SHP77 (cell line): ENCODE data around the gene NCAM1.

Source experiments
- DNase-seq, 2 experiments: peaks; one replicate each; lab custom pipeline; 2025; lab: John Stamatoyannopoulos, UW

Gene NCAM1

DNA sequence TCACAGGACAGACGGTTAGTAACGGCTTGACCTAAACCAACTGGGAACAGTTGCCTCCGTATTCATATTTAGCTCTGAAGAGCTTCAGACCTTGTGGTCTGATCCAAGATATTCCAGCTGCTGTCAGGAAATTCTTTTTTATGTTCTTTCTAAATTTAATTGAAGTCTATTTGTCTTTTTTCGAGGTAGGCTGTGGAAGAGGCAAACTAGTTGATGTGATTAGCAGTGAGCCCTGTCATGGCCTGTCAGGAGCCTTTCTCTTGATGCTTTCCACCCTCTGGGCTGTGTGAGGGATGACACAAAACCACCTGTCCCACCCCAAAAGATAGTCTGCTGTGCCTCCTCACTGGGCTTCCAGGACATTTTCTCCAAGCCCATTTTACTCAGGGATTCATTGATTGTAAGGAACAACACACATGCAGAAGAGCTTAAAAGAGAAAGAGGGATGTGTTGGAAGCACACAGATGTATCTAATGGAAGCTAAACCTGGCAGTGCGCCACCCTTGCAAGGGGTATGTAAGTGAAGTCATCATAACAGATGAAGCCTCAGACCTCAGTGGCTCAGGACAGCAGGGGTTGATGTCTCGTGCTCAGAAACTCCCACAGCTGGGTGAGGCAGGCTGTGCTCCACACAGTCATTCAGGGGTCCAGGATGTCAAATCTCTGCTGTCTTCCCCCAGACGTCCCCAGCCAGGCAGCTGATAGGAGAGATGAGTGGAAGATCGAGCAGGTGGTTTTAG, 170.0 kb downstream of the NCAM1 start:
- DNase-seq, result no peak

DNA sequence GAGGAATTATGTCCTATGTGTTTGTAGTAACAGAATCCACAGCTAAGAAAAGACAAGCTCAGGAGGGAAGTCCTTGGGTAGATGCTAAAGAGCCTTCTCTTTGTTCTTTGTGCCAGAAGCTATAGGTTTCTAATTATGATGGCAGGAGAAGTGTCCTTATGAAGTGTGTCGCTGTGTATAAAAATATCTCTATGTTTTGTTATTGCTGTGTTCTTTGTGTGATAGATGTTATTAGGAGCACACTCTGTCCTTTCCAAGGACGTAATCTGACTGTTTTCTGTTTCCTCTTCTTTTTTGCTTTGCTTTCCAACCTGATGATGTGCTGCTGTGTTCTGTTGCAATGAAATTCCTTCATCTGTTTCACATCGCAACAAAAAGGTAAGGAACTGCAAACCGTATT, 171.9 kb downstream of the NCAM1 start:
- DNase-seq, result no peak

DNA sequence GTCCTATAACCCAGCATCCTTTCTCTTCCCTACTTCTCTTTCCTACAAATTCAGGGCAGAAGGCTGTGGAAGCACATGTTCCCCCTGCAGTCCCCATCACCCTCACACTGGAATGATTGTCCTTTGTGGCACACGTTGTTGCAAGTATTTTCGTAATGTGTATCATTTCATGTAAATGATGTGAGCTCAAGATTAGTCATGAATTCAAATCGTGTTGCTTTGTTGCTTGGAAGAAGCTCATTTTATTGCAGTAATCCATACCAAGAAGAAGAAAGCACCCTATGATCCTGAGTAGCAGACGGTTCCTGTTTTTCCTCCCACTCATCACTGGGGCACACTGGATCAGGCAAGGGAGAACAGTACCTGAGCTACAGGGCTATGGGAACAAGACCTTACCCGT, 173.4 kb downstream of the NCAM1 start:
- no peak for DNase-seq

DNA sequence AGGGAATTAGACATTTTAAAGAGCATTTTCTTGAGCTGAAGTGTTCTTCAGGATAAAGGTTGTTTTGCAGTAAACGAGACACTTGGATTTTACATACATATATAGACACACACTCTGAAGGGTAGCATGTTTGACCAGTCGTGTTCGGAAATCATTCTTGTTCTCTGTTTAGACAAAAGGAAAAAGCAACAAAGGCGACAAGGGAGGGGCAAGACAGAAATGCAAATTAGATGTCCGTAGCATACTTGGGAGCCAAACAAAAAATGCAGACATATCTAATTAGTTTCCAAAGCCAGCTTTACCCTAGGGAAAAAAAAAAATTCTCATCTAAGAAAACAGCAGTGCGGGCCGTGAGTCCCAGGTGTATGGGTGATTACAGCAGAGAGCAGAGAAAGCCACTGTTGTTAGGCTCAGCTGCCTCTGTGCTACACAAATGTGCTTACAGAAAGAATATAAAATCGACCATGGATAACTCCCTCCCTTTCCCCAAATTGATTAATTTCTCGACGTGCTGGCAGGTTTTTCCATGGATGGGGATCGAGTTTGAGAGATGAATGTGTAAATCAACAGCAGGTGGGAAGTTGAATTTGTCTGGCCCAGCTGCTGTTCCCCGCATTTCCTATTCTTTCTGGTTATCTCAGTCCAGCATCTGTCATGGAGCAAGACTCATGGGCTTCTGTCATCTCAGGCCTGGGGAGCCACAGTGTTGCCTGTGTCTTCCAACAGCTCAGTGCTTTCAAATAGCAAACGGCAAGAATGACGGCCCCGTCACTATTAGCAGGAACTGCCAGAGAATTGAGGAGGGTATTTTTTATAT, 176.7 kb downstream of the NCAM1 start:
- DNase-seq, result peak; percentile 67 to 75

DNA sequence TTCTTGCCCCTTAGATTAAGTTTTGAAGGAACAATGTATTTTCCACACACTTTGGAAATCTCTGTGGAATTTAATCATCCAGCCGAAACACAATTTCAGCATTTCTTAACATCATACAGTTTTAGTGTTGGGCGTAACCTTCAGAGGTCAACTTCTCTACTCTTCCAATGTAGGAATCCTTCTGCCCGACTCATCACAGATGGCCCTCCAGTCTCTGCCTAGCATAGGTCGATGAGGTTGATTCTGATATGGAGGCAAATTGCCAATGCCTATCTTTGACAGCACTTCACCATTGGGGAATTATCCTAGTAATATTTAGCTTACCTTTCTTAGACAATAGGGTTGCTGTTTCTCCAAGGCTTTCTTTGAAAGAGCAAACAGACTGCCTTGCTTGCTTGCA, 177.5 kb downstream of the NCAM1 start:
- no peak for DNase-seq

DNA sequence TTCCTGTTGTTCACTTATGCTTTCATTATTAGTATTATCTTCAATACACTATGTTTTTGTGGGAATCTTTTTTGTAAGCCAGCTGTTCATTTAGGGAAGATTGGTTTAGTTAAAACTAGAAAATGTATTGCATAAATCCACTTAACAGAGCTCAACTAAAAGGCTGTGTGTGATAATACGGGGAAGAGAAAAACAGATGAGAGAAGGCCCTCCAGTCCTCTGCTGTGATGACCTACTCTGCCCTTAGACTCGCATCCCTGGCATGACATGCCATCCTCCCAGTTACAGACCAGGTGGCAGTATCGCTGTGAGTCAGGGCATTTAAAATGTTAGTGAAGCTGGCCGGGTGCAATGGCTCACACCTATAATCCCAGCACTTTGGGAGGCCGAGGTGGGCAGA, 179.8 kb downstream of the NCAM1 start:
- no peak for DNase-seq

DNA sequence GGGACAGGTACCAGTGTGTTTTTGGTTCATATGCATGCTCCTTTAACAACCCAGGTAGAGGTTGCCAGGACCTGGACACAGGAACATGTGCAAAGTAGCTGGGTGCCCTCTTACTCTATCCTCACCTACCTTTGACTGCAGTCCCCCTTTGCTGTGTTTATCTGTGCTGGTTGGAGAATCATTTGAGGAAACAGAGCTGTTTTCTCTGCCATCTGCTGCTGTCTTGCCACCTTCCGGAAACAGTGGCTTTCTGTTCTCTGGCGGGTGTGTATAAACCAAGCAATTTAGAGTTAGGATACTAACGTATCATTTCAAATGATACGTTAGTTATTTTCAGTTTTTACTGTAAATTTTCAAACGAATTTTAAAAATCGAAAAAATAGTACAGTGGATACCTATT, 181.3 kb downstream of the NCAM1 start:
- no peak for DNase-seq

DNA sequence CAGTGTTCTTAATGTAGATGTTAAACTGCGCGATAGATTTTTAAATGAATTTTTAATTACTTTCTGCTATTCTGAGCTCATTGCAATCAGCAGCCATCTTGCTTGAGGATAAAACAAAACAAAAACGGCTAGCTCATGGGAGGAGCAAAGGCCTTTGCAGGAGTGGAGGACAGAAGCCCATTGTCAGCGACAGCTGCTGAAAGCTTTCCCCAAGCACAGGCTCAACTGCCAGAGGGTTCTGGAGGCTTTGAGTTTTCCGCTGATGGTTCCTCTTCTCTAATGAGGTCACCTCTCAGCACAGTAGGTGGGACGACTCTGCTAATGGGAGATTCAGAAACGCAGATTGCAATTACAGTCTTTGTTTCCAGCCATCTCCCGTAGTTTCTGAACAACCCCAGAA, 186.0 kb downstream of the NCAM1 start:
- no peak for DNase-seq

DNA sequence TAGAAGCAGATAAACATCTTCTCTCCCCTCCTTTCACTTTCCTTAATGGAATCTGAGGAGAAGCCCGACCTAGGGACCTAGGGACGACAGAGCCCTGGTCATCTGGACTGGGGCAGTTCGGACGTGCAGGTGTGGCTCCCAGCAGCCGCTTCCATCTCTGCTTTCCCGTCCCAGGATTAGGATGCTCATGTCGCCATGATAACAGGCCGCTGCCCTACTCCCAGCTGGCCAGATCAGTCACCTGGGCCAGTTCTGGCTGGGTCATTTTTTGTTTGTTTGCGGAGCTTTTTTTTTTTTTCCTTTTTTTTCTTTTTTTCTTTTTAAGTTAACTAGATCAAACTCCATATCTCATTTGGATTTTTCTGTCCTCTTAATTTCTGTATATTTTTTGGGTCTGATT, 186.9 kb downstream of the NCAM1 start:
- no peak for DNase-seq

DNA sequence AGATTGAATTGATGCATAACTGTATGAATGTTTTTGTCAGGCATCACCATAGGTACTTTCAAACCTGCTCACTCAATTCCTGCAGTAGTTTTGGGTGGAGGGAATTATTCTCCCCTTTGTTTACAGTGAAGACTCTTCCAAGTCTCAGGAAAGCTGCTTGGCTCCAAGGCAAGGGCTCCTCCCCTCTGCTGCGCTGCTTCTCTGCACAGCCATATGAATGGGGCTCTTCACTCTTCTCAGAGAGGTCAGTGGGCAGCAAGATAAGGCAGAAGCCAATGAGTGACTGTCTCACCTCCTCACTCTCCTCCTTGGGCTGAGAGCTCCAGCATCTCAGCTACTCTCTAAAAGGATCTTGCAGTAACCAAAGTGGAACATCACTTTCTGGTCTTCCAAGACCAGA, 187.4 kb downstream of the NCAM1 start:
- no peak for DNase-seq

DNA sequence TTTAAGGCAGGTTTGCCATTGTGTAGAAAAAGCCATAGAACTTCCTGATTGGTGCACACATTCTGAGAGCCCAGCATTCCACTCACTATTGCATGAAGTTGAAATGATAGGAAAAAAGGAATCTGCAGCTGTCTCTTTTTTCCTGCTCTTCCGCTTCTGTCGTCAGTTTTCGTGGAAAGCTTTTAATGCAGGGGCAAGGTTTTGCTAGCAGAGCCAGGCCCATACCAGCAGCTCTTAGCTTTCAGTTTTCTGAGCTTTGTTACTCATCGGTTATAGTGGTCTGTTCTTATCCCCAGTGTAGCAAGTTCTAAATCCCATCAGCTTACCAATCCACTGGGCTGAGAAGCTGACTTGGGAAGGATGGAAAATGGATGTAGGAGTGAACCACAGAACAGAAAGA, 190.3 kb downstream of the NCAM1 start:
- no peak for DNase-seq

DNA sequence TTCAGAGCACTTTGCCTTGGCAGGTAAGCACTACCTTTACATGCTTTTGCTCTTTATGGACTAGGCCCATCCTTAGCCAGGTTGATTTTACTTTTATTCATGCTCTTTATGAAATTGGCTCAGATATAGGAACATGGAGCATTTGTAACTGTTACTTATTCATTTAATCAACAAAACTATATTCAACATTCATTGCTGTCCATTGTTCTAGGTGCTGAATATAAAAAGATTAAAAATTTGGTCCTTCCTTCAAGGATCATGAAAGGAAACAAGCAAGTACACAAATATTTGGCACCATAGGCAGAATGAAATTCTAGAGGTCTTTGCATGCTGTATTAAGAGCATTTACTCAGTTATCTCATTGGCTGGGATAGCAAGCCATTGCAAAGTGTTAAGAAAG, 191.3 kb downstream of the NCAM1 start:
- no peak for DNase-seq

DNA sequence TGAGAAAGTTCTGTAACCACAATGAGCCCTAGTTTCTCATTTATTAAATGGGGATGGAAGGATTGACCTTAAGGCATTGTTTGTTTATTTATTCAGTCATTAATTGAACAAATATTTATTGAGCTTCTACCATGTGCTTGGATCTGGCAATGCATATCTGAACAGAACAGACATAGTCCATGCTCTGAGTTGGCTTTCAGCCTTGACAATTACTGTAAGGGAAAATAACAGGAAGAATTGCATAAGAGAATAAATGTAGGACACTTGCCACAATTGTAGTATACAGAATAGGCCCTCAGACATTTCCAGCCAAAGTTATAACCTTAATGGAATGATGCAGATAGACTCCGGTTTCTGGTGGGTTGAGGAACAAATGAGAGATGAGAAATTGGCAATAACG, 192.6 kb downstream of the NCAM1 start:
- DNase-seq, result no peak

DNA sequence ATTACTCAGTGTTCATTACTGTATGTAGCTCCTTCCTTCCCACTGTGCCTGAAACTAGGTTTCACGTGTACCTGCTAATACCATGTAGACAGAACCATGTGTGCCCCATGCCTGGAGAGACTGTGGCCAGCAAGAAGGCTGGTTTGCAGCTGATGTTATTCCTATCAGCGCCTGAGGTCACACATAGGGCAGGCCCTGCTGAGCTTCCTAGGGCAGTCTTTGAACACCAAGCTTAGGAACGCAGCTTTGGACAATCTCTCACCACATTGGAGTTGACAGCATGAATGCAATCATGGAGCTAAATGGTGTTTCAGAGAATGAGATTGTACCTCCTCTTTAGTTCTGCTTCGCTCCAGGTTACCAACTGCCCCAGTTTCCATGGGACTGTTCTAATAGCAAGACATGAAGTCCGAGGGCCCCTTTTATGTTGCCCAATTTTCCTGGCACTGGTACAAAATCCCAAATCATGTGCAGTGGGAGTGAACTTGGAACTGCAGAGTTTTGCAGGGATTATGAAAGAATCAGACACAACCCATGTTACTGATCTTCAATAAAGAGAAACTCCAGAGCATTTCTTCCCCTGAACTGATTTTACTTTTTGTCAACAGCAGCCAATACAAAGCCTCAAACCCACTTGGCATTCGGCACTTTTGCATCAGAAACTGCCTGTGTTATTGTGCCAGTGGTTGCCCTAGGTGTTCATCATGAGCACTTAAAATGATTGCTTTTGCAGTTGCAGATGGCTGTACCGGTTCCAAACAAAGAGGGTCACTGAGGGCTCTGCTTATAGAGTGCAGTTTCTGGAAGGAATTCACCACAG, 199.0 kb downstream of the NCAM1 start:
- peak in 1 of 2 experiments; percentile 23 for DNase-seq

DNA sequence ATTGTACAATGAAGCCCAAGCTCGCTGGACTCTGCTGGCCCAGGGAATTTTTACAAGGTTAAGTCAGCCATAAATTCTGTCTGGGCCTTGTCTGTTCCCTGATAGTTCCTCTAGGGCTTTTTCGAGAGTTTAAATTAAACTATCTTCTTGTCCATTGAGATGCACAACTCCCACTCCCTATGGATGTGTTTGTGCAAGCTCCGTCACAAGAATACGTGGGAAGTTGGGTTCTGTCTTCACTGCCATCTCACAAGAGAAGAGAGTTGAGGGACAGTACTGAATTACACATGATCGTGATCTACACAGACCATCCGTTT, 199.5 kb downstream of the NCAM1 start:
- DNase-seq, result no peak

DNA sequence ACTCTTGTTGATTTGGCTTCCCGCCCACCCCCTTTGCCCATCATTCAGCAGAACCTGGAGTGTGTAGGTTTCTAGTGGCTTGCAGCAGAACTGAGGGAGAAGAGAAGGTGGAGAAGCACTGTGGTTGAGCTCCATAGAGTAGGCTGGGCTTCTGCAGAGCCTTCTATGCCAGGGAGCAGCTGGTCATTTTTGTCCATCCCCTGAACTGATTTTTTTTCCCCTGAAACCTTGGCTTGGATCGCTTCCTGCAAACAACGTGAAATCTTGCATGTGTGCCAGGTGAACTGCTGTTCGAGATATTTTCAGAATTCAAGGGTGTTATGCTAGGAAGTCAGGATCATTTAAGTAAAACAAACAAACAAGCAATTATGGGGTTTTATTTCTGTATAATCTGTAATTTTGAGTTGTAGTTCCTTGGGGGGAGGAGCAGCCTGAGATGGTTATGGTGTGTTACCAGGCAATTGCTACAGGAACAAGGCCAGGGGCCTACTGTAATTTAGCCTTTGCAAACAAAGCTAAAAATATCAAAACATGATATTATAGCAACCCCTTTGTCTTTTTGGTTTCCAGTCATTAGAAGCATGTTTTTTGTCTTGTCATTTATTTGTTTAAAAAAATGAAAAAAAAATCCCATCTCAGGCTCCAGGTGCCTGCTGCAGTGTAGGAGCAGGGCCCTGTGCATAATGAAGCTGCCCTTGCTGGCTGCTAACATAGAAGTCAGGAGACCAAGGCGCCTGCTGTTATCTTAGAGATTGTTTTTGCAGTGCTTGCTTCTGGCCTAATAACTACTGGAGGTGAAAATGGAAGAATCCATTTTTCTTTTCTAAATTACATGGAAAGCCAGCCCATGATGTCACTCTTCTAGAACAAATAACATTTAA, 200.7 kb downstream of the NCAM1 start:
- DNase-seq, result peak; percentile 55 to 61

DNA sequence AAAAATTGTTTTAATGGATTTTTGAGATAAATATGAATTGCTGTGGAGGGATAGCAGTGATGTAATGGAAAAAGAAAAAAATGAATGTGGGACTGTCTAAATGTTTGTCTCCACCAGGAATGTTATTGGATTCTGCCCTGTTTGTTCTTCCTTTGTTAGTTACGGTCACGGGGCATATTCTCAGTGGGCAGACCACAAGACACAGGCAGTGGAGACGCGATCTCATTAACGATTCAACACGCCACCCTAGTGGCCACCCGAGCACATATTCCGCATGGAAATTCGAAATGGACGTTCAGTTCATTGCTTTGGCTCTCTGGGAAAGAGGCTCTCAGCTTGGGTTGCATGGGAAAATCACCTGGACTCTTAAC, 201.4 kb downstream of the NCAM1 start:
- peak; percentile 62 to 69 for DNase-seq

DNA sequence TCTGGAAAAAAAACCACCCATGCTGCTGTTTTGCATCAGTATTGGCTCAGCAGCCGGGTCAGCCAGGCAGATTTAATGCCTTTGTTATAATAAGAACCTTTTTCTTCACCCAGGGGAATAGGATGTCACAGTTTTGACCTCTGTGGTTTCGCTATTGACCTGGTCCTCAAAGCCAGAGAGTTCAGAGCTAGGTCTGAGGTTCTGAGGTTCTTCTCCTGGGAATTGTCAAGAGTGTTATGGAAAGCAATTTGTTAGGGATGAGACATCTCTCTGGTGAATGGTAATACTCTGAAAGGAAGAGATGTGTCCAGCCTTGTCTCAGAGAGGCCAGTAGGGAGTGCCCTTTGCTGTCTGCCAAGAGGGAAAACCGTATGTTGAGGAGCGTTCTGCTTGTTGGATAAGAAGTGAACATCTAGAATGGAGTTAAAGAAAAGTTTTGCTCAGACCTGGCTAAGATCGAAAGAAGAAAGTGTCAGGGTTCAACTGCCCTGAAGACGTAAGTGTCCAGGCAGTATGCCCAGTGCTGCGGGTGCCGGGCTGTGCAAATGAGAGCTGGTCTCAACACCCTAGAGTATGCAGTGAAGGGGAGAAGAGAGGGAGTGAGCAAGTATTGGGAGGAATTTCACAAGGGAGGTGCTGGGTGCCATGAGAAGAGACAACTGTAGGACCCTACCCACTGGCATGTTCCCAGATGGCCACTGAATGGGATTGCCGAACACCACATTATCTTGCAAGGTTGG, 202.2 kb downstream of the NCAM1 start:
- DNase-seq, result no peak

DNA sequence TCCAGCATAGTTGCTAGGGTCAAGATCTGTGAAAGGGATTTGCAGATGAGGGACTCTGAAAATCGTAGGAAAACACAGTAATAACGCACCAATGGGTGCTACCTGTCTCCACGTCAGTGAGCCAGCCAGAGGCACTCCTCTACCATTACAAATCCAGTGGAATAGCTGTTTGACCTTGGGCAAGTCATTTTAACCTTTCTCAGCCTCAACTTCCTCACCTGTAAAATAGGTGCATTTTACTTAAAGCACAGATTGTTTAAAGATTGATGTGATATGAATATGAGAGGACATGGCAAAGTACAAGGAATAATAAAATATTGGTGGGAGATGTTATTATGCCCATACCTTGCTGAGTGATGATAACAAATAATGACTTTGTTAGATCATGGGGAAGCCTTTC, 205.1 kb downstream of the NCAM1 start:
- DNase-seq, result no peak

DNA sequence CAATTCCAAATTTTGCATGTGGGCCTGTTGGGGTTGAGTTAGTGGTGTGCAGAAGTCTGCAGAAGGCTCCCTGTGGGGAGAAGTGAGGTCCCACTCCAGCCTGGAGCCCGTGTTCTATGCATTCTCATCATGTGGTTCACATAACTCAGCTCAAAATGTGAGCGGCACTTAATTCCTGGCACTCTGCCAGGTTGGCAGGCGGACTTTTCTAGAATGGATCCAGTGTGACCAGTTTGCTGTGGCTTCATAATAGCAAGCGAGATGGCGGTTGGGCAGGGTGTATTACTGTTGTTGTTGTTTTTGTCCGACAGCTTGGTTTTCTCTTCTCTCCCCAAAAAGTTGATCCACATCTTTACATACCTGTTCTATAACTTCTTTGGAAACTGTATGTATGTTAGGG, 206.4 kb downstream of the NCAM1 start:
- DNase-seq, result no peak
